HG03175 (cell line): ENCODE measurements around the gene SRSF11.

Experiments
- ATAC-seq: cut with Tn5 transposase; IDR thresholded peaks from one replicate; pipeline ENCODE4 v1.9.1; 2021; ENCODE audit warnings: mild to moderate bottlenecking, moderate library complexity; ENCODE audit not compliant: unreplicated experiment

Gene SRSF11

GRCh38 chr1:70299472-70299871 is 78.3 kb downstream of the SRSF11 start:
- no peak for ATAC-seq
